GM21576 (cell line): ENCODE measurements around the gene SF3A1.

ENCODE experiments used
- ATAC-seq: cut with Tn5 transposase; IDR thresholded peaks from one replicate; pipeline ENCODE4 v1.9.1; 2021; ENCODE audit warnings: mild to moderate bottlenecking, moderate library complexity; ENCODE audit not compliant: unreplicated experiment

Gene SF3A1

DNA sequence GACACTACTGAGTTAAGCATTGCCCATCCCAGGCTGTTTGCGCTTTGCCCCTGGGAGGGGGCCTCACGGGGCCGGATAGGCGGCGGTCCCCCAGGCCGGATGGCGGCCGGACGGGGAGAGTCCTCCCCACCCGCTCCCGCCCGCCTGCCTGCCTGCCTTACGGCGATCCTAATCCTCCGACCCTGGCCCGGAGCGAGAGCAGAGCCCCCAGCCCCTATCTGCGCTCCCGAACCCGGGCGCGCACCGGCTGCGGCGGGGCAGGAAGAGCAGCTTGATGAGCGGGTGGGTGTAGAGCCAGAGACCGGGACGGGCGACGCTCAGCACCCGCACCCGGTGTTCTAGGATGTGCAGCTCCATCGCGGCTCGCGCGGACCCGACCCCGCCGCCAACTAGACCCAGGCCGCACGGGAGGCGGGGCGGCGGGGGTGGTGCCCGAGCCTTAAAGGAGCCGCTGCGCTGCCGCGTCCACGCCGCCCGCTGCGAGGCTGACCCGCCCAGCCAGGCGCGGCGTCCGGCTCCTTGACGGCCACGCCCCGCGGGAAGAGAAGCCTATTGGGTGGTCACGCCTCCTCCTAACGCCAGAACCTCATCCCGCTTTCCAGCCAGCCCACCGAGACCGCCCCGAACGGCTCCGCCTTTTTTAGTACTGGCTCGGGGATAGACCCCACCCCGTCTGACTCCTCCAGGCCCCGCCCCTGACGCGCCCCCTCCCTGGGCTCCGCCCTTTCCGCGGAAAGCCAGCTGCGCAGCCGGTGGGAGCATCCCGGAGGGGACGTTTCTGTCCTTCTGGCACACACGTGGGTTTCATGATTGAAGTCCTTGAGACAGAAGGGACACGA, 67.3 kb downstream of the SF3A1 start, which contains the start of gene CASTOR1:
Gene CASTOR1, minus strand, starts transcription at position 365 of the 839 bp plus-strand sequence. Its CDS starts 8 bp downstream, at position 357.
- peak; percentile 58 for ATAC-seq

GRCh38 chr22:30288419-30289140, 68.1 kb downstream of the SF3A1 start:
- no peak for ATAC-seq

- ATAC-seq, result no peak
These were observed 68.9 kb downstream of the SF3A1 start for GRCh38 chr22:30287648-30288418.

DNA sequence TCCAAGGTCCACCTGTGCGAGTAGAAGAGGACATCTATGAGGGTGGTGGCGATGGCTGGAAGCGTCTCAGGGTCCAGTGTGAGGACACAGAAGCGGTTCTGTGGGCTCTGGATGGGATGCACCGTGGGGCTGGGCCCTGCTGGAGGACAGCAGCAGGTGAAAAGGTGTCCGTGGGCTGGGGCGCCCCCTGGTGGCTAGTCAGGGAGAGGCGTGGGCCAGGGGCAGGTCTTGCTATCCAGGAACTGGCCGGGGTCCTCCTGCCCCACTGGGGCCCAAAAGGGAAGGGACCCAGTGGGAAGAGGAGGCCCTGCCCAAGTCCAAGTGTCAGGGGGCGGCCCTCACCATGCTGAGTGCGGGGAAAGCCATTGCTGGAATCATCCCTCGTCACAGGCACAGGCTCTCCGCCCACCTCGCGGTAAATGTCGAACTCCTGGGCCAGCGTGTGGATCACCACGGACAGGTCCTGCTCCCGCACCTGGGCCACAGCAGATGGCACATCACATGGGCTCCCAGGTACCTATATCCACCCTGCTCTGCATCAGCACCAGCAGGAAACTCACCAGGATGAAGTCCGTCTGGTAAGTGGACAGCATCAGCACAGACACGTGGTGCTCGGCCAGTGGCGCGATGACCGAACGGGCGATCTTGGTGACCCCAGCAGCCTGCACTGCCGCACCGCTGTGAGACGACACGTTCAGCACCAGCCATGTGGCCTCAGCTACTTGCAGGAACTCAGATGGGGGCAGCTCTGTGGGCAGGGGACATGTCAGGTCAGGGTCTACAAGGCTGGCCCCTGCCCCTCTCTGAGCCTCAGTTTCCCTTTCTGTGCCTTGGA, 69.7 kb downstream of the SF3A1 start:
- no peak for ATAC-seq

GRCh38 chr22:30286331-30286730, 70.4 kb downstream of the SF3A1 start:
- no peak for ATAC-seq

GRCh38 chr22:30285846-30286200, 70.9 kb downstream of the SF3A1 start:
- ATAC-seq, result no peak

GRCh38 chr22:30285176-30285845, 71.4 kb downstream of the SF3A1 start:
- no peak for ATAC-seq

DNA sequence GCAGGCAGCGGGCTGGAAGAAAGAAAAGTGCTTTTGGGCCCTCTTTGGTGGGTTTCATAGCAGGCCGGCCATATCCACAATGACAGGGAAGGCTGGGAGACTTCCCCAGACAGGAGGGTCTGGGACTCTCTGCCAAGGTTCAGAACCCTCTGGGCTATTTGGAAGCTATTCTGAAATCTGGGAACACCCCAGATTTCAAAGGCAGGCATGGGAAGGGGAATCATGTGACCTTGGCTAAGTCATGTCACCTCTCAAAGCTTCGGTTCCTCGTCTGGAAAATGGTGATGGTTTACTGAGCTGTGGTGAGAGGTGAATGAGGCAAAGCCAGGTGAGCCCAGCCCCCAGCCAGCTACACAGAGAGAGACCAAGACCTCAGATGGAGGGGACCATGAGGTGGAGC, 72.0 kb downstream of the SF3A1 start:
- no peak for ATAC-seq

DNA sequence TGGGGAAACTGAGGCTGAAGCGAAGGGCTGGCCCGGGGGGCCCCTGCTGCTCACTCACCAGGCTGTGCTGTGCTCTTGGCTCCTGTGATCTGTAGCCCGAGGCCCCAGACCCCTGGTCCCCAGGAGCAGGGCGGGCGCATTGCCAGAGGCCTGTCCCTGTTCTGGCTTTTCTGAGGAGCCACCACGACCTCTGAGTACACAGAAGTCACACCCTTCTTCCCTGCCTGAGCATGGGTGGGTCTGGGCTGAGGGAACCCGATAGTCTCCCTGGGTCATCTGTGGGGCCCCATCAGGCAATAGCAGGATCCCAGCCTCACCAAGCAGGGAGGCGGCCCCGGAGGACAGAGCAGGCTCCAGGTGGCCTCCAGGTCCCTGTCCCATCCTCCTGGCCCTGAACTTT, 72.5 kb downstream of the SF3A1 start:
- no peak for ATAC-seq

GRCh38 chr22:30283342-30283741, 73.4 kb downstream of the SF3A1 start:
- no peak for ATAC-seq

GRCh38 chr22:30282616-30283046, 74.1 kb downstream of the SF3A1 start:
- ATAC-seq, result no peak
